DMS114 treated with DMSO at 0.1 percent for 48 hours (cell line): ENCODE measurements around the gene CNST.
"Not testable (repeated sequence)": the region's sequence is repeated elsewhere in the genome, so short reads cannot be mapped to it uniquely, and the experiment has no call there.

ENCODE experiments used
- DNase-seq: peaks from one replicate; lab custom pipeline; 2025; ENCODE audit not compliant: unreplicated experiment; lab: John Stamatoyannopoulos, UW

CNST gene

DNA sequence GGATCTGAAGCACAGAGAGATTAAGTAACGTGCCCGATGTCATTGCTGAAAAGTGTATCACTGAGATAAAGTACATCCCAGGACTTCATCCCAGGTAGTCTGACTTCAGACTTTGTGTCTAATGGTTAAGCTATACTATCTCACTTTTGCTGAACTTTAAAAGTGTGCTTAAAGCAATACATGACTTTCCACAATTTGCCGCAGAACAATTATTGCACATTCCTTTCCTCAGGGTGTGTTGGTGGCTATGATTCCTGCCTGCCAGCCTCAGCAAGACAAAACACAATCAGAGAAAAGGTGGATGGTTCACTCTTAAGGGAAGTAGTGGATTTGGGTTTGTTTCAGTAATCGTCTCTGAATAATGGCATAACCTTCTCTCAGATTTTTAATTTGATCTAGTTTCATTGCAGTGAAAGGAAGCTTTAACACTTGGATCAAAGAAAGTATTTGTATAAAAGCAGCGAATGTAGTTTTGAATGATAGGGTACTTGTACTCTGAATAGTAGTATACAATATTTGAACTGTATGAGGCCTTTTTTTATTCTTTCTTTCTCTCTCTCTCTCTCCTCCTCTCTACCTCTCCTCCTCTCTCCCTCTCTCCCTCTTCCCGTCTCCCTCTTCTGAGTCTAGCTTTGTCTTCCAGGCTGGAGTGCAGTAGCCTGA, 47.0 kb downstream of the CNST start:
- no peak for DNase-seq

DNA sequence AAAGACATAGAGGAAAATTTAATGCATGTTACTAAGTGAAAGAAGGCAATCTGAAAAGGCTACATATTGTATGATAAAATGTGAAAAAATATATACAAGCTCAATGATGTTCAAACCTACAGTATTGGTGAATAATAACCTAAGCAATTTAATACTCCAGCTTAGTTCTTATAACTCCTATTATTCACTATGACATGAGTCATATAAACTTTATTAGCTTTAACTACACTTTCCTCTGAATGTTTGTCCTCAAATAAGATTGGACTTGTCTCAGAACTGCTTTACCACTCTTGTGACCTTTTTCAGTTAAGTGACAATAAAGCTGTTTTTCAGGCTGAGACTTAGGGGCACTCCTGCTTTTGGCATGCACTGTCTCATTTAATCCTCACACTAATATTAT, 50.9 kb downstream of the CNST start:
- no peak for DNase-seq

DNA sequence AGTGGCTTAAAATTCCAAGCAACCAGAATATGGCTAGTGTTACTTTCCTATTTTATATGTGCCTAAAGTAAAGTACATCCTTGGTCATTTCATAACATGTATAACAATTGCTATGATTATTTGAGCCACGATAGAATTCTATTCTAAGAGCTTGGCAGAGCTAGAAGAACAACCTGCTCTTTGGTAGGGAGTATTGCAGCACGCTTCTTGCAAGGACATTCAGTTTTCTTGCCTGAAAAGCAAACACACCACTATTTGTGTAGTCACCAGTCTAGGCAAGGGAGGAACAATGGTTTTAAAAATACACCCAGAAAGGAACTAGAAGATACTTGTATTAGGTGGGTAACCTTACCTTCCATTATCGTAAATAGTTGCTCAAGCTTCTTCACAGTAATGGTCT, 51.5 kb downstream of the CNST start:
- no peak for DNase-seq

DNA sequence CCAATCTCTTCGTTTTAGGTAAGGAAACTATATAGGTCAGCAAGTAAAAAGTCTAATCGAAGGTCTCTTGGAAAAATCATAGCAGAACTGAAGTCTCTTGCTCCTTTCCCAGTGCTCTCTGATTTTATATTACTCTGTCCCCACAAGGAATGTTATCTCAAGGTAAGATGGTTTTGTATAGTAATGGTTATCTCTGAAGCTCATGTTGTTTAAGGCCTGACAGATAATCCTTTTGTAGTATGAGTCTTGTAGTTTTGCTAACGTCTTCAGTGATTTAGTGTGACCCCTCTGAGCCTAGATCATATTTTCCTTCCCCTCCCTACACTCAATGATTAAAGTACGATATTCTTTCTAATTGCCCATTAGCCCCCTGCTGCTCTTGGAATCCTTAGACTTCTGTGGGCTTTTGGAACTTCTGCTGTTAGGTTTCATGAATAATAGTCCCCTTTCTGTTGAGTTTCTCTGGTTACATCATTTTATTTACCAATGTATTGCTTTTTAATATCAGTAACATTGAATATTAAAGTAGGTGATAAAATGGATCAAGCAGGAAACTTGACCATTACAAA, 52.1 kb downstream of the CNST start:
- DNase-seq: no peak

DNA sequence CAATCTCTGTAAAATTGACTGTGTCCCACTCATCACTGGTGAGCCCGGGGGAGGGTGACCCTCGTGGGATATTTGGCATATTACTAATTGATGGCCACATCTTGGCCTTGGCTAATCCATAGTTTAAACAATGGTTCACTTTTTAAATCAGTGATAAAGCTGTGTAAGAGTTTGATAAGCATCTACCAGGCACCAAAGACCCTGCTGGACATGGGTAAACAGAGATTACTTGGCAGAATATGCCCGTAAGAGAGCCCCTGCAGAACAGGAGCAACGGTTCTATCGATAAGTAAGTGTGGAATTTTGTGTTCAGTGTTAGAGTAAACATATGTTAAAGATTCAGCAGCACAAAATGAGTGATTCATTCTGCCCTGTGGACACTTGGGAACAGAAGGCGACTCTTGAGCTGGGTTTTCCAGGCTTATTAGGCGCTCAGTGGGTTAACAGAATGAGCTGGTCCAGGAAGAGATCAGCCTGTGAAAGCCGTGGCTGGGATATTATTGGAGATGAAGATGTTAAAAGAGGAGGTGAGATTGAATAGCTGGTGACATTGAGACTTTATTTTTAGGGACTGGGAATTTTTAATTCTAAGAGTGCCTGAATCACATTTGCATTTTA, 55.9 kb downstream of the CNST start:
- no peak for DNase-seq

DNA sequence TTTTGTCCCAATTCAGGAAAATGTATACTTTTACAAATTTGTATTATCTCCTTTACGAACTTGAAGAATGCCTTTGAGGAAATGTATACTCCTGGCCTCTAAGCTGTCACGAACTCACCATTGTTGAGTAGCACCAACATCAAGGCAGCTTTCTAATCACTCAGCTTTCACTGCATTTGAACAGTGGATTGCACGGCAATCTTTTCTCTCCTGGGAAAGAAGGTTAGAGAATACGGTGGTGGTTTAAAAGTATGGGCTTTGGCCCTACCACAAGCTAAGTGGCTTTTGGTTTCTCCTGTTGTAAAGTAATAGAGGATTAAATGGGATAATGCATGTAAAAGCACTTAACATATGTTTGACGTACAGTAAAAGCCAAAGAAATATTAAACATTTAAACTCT, 57.8 kb downstream of the CNST start:
- DNase-seq: no peak

DNA sequence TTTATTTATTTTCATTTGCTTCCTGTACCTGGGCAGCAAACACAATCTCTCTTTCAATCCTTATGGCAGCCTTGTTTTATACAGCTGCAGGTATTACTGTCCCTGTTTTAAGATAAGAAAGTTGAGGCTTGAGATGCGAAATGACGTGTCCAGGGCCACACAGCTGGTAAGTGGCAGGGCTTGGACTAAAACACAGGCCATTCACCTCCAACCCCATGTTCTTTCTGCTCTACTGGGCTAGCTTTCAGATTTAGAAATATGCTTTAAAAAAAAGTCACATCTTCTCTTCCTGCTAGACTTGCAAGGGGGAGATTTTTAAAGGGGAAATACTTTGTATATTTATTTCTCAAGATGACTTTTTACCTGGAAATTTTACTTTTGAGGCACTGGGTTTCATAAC, 62.8 kb downstream of the CNST start:
- no peak for DNase-seq

DNA sequence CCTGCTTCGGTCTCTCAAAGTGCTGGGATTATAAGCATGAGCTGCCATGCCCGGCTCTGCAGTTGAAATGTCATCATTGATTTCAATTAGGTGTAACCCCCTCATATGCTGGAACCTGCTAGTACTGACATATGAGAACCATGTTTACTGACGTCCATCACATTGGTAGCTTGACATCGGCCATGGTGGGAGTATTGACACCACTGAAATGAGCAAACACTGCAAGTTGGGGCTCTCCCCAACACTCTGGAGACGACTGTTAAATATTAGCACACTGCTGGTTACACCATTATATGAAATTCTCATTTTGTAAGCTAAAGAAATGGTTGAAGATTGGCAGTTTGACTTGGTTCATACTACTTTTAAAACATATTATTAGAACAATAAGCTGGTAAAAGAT, 63.7 kb downstream of the CNST start:
- no peak for DNase-seq

DNA sequence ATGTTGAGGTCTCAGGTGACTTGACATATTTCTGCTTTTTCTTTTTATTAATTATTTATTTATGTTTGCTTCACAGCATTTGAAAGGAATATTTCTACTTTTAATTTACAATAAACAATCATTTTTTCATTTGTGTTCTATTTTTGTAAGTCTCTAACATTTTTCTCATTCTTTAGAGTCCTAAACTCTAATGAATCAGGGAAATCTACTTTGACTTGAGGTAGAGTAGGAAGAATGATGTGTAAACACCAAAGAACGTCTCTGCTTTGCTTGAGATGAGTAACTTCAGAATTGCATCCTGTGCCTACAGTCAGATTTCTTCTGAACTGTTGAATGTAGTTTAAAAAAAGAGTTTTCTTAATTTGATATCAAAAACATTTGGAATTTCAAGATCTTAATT, 65.2 kb downstream of the CNST start:
- no peak for DNase-seq

DNA sequence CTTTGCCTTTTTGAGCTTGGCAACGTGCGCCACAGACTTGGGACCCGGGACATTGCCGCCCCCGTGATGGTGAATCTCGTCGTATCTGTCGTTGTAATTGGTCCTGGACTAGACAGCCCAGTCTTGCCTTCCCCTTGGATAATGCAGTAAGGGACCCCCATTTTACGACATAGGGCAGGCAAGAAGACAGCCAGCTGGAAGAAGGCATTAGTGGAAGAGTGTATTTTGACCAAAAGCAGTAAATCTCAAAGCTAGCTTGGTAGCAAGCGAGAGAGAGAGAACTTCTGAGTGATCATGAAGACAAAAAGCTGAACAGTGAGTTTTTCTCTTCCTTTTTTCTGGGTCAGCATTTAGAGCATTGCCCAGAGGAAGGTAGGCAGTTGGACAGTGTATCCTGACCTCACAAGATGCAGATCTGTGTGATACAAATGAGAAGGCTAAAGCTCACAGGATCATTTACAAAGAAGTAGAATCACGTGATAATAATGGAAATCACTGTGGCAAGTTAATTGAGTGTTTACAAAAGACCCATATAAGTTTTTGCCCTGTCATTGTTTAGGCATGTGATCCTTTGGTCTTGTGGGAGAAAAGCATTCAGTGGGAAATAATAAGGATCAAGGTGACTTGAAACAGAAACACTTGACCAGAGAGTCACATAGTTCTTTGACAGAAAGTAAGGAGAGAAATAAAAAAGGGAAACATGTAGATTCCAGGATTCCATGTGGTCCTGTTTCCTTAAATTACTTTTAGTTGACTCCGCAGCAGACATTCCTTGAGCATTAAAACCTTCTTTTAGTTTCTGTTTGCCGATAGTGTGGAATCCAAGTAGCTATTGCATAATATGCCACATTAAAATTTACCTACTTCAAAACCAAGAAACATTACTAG, 66.3 kb downstream of the CNST start:
- DNase-seq: no peak

DNA sequence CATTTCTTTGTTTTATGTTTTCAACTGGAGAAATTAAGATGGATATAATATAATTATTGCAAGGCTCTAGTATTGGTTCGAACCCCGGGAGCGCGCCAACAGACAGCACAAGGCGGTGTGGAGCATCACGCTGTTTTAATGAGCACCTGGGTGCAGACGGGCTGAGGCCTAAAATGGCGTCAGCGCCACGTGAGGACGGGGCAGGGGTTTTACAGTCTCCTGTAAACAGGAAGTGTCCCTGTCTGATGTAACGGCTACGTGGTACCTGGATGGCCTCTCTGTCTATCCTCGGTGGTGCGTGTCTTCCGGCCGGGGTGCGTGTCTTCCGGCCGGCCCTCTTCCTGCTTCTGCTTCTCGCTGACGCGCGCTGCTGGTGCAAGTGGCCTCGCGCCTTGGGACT, 68.4 kb downstream of the CNST start:
- not testable (repeated sequence) for DNase-seq

DNA sequence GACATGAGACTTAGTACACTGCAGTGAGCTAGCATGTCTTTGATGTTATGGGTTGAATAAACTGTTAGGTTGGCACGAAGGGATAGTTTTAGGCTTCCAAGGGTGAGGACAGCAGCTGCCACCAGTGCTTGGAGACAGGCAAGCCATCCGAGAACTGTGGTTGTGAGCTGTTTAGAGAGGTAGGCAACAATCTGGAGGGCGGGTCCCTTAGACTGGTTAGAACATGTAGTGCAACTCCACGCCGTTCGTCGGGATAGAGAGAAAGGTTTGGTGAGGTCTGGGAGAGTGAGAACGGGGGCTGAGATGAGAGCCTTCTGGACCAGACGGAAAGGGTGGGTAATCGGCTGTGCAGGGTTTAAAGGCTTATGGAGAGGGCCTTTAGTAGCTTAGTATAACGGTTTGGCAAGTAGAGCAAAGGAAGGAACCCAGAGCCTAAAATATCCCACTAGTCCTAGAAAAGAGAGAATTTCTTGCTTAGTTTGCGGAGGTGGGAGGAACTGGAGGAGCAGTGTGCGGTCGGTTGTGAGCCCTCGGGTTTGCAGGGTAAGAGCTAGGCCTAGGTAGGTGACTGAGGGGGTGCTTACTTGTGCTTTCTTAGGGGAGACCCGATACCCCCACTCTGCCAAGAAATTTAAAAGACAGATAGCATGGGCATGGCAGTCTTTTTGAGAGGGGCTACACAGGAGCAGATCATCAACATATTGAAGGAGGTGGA, 72.8 kb downstream of the CNST start:
- DNase-seq: no peak

DNA sequence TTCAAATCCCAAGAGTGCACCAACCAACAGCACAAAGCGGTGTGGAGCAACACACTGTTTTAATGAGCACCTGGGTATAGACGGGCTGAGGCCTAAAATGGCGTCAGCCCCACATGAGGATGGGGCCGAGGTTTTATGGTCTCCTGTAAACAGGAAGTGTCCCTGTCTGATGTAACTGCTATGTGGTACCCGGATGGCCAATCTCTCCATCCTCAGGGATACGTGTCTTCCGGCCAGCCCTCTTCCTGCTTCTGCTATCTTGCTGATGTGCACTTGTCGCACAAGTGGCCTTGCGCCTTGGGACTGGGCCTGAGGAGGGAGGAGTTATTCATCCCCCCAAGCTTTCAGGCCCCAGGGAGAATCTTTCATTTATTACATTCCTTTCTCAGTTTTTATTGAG, 73.5 kb downstream of the CNST start:
- DNase-seq: no peak

DNA sequence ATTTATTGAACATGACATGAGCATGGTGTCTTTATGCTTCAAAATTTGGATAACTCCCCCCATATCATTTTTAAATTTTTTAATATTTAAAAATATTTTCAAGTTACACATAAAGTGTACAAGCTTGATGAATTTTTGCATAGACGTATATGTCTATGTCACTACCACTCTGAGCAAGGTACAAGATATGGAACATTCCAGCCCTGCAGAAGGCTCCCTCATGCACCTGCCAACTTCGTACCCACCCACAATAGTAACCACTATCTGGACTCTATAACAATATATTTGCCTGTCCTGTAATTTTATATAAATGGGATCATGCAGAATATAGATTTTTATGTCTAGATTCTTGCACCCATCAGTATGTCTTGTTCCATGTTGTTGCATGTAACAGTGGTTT, 74.5 kb downstream of the CNST start:
- DNase-seq: no peak

DNA sequence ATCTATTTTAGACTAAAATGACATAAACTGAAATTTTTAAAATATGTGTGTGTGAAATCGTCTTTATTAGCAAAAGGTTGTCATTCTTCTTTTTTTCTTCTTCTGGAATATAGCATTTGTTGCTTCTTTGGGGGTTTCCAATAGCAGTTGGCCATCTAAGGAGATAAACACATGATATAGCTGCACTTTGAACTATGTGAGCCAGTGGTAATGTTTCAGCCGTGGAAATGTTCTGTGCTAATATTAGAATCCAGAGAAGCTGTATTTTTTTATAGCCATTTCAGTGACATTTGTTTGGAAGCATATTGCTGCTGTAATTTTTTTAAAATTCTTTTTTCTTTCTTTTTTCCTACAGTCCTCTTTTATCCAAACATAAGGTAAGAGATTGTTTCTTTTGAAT, 75.1 kb downstream of the CNST start:
- DNase-seq: no peak

DNA sequence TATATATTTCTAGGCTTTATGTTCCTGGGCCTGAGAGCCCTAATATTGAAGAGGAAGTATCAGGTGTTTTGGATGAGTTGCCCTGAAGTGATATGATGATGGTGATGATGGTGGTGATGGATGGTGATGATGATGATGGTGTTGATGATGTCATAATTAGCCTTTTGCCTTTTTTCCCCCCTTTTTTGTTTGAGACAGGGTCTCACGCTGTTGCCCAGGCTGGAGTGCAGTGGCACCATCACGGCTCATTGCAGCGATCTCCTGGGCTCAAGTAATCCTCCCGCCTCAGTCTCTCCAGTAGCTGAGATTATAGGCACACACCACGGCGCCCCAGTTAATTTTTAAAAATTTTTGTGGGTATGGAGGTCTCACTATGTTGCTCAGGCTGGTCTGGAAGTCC, 76.5 kb downstream of the CNST start:
- no peak for DNase-seq

DNA sequence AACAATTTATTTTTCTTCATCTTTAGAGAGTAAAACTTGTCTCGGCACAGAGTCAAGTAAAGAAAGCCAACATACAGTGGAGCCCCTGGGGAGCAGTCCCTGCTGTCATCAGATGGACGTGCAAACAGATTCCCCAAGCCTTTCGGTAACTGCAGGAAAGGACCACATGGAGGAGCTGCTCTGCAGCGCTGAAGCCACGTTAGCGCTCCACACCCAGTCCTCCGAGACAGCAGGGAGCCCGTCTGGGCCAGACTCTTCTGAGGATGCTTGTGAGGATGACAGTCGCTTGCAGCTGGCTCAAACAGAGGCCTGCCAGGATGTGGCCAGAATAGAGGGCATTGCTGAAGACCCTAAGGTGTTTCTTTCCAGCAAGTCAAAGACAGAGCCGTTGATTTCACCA, 80.9 kb downstream of the CNST start:
- DNase-seq: no peak

DNA sequence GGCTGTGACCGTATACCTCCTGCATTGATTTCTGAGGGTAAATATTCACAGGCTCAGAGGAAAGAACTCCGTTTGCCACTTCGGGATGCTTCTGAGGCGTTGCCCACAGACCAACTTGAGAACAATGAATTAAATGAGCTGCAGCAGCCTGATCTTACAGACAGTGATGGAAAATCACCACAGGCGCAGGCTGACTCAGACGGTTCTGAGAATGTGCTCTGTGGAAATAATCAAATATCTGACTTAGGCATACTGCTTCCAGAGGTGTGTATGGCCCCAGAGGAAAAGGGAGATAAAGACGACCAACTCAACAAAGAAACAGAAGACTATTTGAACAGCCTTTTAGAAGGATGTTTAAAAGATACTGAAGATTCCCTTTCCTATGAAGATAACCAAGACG, 81.3 kb downstream of the CNST start:
- no peak for DNase-seq

DNA sequence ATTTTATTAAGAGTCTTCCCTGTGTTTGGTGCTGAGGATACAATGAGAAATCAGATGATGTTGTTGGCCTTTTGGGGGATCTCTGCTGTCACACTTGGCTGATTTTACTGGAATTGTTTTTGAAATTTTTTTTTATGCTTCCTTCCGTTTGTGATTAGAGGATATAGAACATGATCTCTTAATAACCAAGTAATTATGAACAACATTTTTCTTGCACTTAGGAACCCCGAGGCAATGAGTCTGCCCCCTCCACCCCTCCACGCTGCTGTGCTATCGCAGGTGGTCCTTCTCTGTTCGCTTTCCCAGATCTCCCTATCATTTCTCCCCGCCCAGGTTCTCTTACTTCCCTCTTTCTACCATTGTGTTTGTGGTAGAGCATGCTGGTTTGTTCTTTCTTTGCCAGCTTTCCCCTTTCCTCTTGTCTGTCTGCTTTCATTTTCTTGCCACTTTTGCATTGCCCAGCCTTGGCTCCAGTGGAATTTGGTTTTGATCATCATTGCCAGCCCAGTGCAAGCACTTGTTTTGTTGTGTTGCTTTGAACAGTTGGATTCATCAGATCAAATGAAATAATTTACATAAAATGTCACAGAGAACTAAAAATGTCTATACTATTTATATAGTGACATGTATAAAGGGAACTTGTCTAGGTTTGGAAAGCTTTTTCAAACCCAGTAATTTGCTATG, 84.9 kb downstream of the CNST start:
- DNase-seq: no peak

DNA sequence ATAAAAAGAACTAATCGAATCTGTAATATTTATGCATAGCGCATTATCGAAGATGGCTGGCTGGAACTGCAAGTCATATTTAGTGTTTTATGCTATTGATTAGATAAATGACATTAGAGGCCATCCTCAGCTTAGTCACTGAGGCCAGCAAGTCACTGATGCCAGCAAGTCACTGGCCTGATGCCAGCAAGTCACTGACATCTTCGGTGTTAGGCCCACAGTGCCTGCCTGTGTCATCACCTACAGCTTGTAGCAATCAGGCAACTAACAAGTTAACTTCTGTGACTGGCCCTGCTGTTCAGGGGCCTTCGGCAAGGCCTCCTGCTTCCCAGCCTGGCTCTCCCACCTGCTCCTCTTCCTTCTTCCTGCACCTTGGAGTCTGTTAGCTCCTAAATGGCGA, 92.3 kb downstream of the CNST start:
- DNase-seq: no peak
